Natural killer cell treated with Interleukin-12 subunit alpha and Interleukin-12 subunit beta and Interleukin-15 and Interleukin-18, amount 100 ng/mL, for 72 hours (primary cell): ENCODE results near the gene ACOT9. TPM values are rescaled to one million over a fixed set of nuclear protein-coding genes. Genes with fewer than 3 reads are reported as not detected.
"Not testable (repeated sequence)": the region's sequence is repeated elsewhere in the genome, so short reads cannot be mapped to it uniquely, and the experiment has no call there.

Experiments
- ATAC-seq, 2 donors: fragments of 150-1000 bp; cut with Tn5 transposase in 1 of 2; sonication (Bioruptor Pico), chemical (Tn5 transposase) in 1 of 2; 2 replicates each; pipeline ENCODE4 v1.10.0; 2021
- DNase-seq: peaks from one replicate; pipeline ENCODE4 v3.0.0; 2022; ENCODE audit warnings: low spot score
- H3K27ac Mint-ChIP-seq, 2 donors: 1 replicate in 1 of 2; 2 replicates in 1 of 2; pipeline ENCODE4 v1.8.0; 2022; ENCODE audit warnings: mixed read lengths in 2 of 2, mild to moderate bottlenecking in 1 of 2, moderate library complexity in 1 of 2
- H3K27me3 Mint-ChIP-seq, 2 donors: 1 replicate in 1 of 2; 2 replicates in 1 of 2; pipeline ENCODE4 v1.8.0; 2022; ENCODE audit warnings: mixed read lengths in 2 of 2
- H3K36me3 Mint-ChIP-seq: one replicate; pipeline ENCODE4 v1.8.0; 2022; ENCODE audit warnings: mixed read lengths
- H3K4me1 Mint-ChIP-seq, 2 donors: 1 replicate in 1 of 2; 2 replicates in 1 of 2; pipeline ENCODE4 v1.8.0; 2022; ENCODE audit warnings: low read depth in 2 of 2, mixed read lengths in 2 of 2, mild to moderate bottlenecking in 1 of 2
- H3K4me3 Mint-ChIP-seq: one replicate; pipeline ENCODE4 v1.8.0; 2022; ENCODE audit warnings: mixed read lengths
- H3K9me3 Mint-ChIP-seq: 2 replicates; pipeline ENCODE4 v1.8.0; 2022; ENCODE audit warnings: mixed read lengths
- total RNA-seq, 2 donors: library from RNA; stranded (reverse); gene quantifications; one replicate each; pipeline ENCODE4 v1.2.3, GENCODE V29; 2022

The ACOT9 gene
- total RNA-seq, 2 donors from 2014 or later, result 41.3 to 42.6 TPM

- Mint-ChIP-seq H3K4me3 (no peak overlapping the region), H3K9me3 (no peaks in the 10 kb centered on the region), H3K27ac (no peak overlapping the region), H3K4me1 (peaks cover 0 to 3% of the 10 kb centered on the region in 2 donors), H3K27me3 (no peaks in the 10 kb centered on the region), H3K36me3 (peaks cover 5% of the 10 kb centered on the region)
- DNase-seq (no peak), ATAC-seq (no peak)
These were observed 38.3 kb downstream of the ACOT9 start for GRCh38 chrX:23704673-23705206.

- Mint-ChIP-seq H3K4me3 (peak overlapping the region; percentile 22), H3K9me3 (no peaks in the 10 kb centered on the region), H3K27me3 (no peaks in the 10 kb centered on the region), H3K4me1 (peaks cover 0 to 3% of the 10 kb centered on the region in 2 donors), H3K36me3 (peaks cover 2% of the 10 kb centered on the region), H3K27ac (peak overlapping the region in 1 of 2 donors; percentile 52)
- DNase-seq, result no peak
- ATAC-seq, result peak; percentile 65 to 69
These were observed 43.4 kb downstream of the ACOT9 start for GRCh38 chrX:23699636-23700194.

GRCh38 chrX:23694606-23695005 is 48.5 kb downstream of the ACOT9 start:
- Mint-ChIP-seq H3K36me3 (no peaks in the 10 kb centered on the region), H3K27ac (no peak overlapping the region), H3K9me3 (no peaks in the 10 kb centered on the region), H3K4me3 (no peak overlapping the region), H3K27me3 (no peaks in the 10 kb centered on the region), H3K4me1 (no peaks in the 10 kb centered on the region)
- ATAC-seq, result peak in 1 of 2 donors; percentile 61
- no peak for DNase-seq

- no peaks in the 10 kb centered on the region for H3K9me3 Mint-ChIP-seq
- DNase-seq, result no peak
- H3K4me3 Mint-ChIP-seq, result no peak overlapping the region
- H3K36me3 Mint-ChIP-seq, result no peaks in the 10 kb centered on the region
- H3K4me1 Mint-ChIP-seq, result no peaks in the 10 kb centered on the region
- no peak overlapping the region for H3K27ac Mint-ChIP-seq
- ATAC-seq, result no peak
- no peaks in the 10 kb centered on the region for H3K27me3 Mint-ChIP-seq
These were observed 50.9 kb downstream of the ACOT9 start for GRCh38 chrX:23692166-23692565.

- H3K36me3 Mint-ChIP-seq, H3K4me3 Mint-ChIP-seq, DNase-seq, ATAC-seq, H3K27me3 Mint-ChIP-seq, H3K4me1 Mint-ChIP-seq, H3K9me3 Mint-ChIP-seq, H3K27ac Mint-ChIP-seq: not testable (repeated sequence)
These were observed 66.6 kb downstream of the ACOT9 start for GRCh38 chrX:23676486-23676885.

- no peak for ATAC-seq
- Mint-ChIP-seq H3K27me3 (no peaks in the 10 kb centered on the region), H3K4me3 (no peak overlapping the region), H3K9me3 (no peaks in the 10 kb centered on the region), H3K36me3 (no peaks in the 10 kb centered on the region), H3K4me1 (peaks cover 5% of the 10 kb centered on the region in 2 donors), H3K27ac (no peak overlapping the region)
- no peak for DNase-seq
These were observed 70.0 kb downstream of the ACOT9 start for GRCh38 chrX:23673108-23673507.

GRCh38 chrX:23670528-23670927 is 72.5 kb downstream of the ACOT9 start:
- no peak for DNase-seq
- Mint-ChIP-seq H3K36me3 (no peaks in the 10 kb centered on the region), H3K4me3 (no peak overlapping the region), H3K4me1 (peaks cover 11 to 13% of the 10 kb centered on the region in 2 donors), H3K27me3 (no peaks in the 10 kb centered on the region), H3K27ac (no peak overlapping the region), H3K9me3 (no peaks in the 10 kb centered on the region)
- ATAC-seq, result no peak

- Mint-ChIP-seq H3K4me3 (peak overlapping the region; percentile 84), H3K27ac (peak overlapping the region; percentile 76 to 82), H3K4me1 (peaks cover 11 to 17% of the 10 kb centered on the region in 2 donors), H3K36me3 (no peaks in the 10 kb centered on the region), H3K9me3 (no peaks in the 10 kb centered on the region), H3K27me3 (no peaks in the 10 kb centered on the region)
- DNase-seq (no peak), ATAC-seq (no peak)
These were observed 74.7 kb downstream of the ACOT9 start for GRCh38 chrX:23668335-23668734.

GRCh38 chrX:23667239-23668177 is 75.6 kb downstream of the ACOT9 start, which contains the start of gene PRDX4:
Gene PRDX4 (plus strand): TSS chrX:23667493. CDS start chrX:23667571, 78 bp downstream.
- H3K27me3 Mint-ChIP-seq, result no peaks in the 10 kb centered on the region
- peak within 1 kb of the TSS; percentile 76 to 82 for H3K27ac Mint-ChIP-seq
- peak within 1 kb of the TSS; percentile 84 for H3K4me3 Mint-ChIP-seq
- ATAC-seq (peak; percentile 96 to 97), DNase-seq (peak; percentile 91)
- peaks cover 17 to 19% of the 10 kb centered on the region in 2 donors for H3K4me1 Mint-ChIP-seq
- H3K36me3 Mint-ChIP-seq, result no peaks in the 10 kb centered on the region
- H3K9me3 Mint-ChIP-seq, result no peaks in the 10 kb centered on the region

- Mint-ChIP-seq H3K27ac (peak overlapping the region in 1 of 2 donors; percentile 41), H3K36me3 (no peaks in the 10 kb centered on the region), H3K4me3 (peak overlapping the region; percentile 25), H3K27me3 (no peaks in the 10 kb centered on the region), H3K9me3 (no peaks in the 10 kb centered on the region), H3K4me1 (peaks cover 29 to 31% of the 10 kb centered on the region in 2 donors)
- ATAC-seq (no peak), DNase-seq (no peak)
These were observed 76.8 kb downstream of the ACOT9 start for GRCh38 chrX:23666282-23666681.

- Mint-ChIP-seq H3K9me3 (no peaks in the 10 kb centered on the region), H3K4me3 (no peak overlapping the region), H3K36me3 (no peaks in the 10 kb centered on the region), H3K27me3 (peaks cover 0 to 4% of the 10 kb centered on the region in 2 donors), H3K4me1 (peaks cover 38 to 39% of the 10 kb centered on the region in 2 donors), H3K27ac (peak overlapping the region in 1 of 2 donors; percentile 44)
- DNase-seq (no peak), ATAC-seq (no peak)
These were observed 78.6 kb downstream of the ACOT9 start for GRCh38 chrX:23664496-23664895.

- Mint-ChIP-seq H3K4me3 (peak overlapping the region; percentile 68), H3K27me3 (peaks cover 0 to 4% of the 10 kb centered on the region in 2 donors), H3K9me3 (no peaks in the 10 kb centered on the region), H3K4me1 (peaks cover 31 to 32% of the 10 kb centered on the region in 2 donors), H3K27ac (peak overlapping the region; percentile 78 to 93), H3K36me3 (no peaks in the 10 kb centered on the region)
- DNase-seq (no peak), ATAC-seq (peak in 1 of 2 donors; percentile 53)
These were observed 80.2 kb downstream of the ACOT9 start for GRCh38 chrX:23662853-23663252.

- H3K4me3 Mint-ChIP-seq, result peak overlapping the region; percentile 68
- DNase-seq (no peak), ATAC-seq (peak; percentile 76 to 81)
- H3K27ac Mint-ChIP-seq, result peak overlapping the region; percentile 78 to 93
- no peaks in the 10 kb centered on the region for H3K36me3 Mint-ChIP-seq
- H3K27me3 Mint-ChIP-seq, result peaks cover 0 to 4% of the 10 kb centered on the region in 2 donors
- H3K9me3 Mint-ChIP-seq, result no peaks in the 10 kb centered on the region
- H3K4me1 Mint-ChIP-seq, result peaks cover 31 to 32% of the 10 kb centered on the region in 2 donors
These were observed 80.9 kb downstream of the ACOT9 start for GRCh38 chrX:23662187-23662586.

GRCh38 chrX:23661671-23662070 is 81.4 kb downstream of the ACOT9 start:
- peak; percentile 68 to 75 for ATAC-seq
- no peaks in the 10 kb centered on the region for H3K9me3 Mint-ChIP-seq
- H3K27me3 Mint-ChIP-seq, result peaks cover 0 to 4% of the 10 kb centered on the region in 2 donors
- no peaks in the 10 kb centered on the region for H3K36me3 Mint-ChIP-seq
- peak overlapping the region; percentile 78 to 93 for H3K27ac Mint-ChIP-seq
- H3K4me3 Mint-ChIP-seq, result peak overlapping the region; percentile 68
- no peak for DNase-seq
- H3K4me1 Mint-ChIP-seq, result peaks cover 31 to 32% of the 10 kb centered on the region in 2 donors
